RPMI7951 (cell line): ENCODE data around the gene CDX1. TPM values are rescaled to one million over a fixed set of nuclear protein-coding genes. Genes with fewer than 3 reads are reported as not detected.

Experiments used
- DNase-seq: peaks from one replicate; pipeline ENCODE4 v3.0.0-alpha.2; 2012; ENCODE audit warnings: low read depth
- total RNA-seq: library from RNA; depleted of rRNA; stranded (reverse); fragments of >200 nt; shearing (Covaris generic); gene quantifications from 2 replicates; pipeline ENCODE4 v1.2.3, GENCODE V29; 2014

Gene CDX1
- total RNA-seq, 1 experiment from 2014 or later = 0.24 TPM

- peak; percentile 81 for DNase-seq
Observed at GRCh38 chr5:150208187-150209098, 41.9 kb downstream of the CDX1 start.

GRCh38 chr5:150209099-150209635, 42.6 kb downstream of the CDX1 start:
- peak; percentile 82 for DNase-seq

- DNase-seq = no peak
Observed at GRCh38 chr5:150210644-150211043, 44.1 kb downstream of the CDX1 start.

- no peak for DNase-seq
Observed at GRCh38 chr5:150211156-150212030, 44.8 kb downstream of the CDX1 start.

GRCh38 chr5:150213530-150213929, 47.0 kb downstream of the CDX1 start:
- peak; percentile 81 for DNase-seq

GRCh38 chr5:150214289-150214688, 47.7 kb downstream of the CDX1 start:
- peak; percentile 75 for DNase-seq

- DNase-seq = no peak
Observed at GRCh38 chr5:150215979-150216944, 49.7 kb downstream of the CDX1 start.

DNA sequence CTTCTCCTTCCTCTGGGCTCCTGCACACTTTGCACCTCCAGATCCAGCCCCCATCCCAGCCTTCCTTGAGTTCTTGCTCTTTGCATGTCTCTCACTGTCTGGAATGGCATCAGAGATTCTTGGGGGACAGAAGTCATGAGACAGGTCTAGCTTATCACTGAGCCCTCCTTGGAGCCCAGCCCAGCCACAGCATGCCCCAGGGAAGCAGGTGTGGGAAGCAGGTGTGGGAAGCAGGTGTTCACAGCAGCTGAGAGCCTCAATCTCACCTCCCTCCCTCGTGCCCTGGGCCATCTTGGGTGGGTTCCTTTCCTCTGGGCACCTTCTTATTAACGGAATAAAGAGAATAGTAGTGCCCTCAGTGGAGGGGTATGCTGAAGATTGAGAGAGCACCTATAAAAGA, 50.5 kb downstream of the CDX1 start:
- no peak for DNase-seq

DNA sequence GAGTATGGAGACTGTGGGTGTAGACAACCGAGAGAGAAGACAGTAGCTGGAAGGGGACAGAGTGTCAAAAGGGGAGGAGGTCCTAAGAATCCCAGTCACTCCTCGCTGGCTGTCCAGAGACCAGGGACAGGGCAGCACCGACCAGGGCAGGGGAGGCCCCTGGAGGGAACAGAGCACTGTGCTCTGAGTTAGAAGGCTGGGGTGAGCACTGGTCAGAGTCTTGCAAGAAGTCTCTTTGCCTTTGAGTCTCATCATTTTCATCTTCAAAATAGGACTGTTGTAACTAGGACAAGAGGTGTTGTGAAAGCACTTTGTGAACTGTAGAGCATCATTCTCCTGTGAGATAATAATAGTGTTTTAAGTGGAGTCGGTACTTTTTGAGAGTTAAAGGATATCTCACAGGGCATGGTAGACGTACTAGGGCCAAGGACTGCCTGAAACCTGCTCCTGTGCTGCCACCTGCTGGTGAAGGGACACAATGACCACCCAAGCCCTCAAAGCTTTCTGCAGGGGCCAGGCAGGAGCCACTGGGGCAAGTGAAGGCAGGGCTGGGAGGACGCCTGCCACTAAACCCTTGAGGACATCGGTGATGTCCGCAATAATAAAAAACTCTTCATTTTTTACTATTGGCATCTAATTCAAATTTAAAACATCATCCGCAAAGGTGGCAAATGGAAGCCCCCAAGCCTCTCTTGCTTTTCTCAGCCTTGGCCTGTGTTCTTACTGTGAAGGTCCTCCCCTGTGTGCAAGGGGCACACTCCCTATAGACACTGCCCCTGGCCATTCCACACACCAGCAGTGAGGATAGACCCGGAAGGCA, 51.5 kb downstream of the CDX1 start:
- DNase-seq = peak; percentile 74

- no peak for DNase-seq
Observed at GRCh38 chr5:150218693-150219035, 52.1 kb downstream of the CDX1 start.

DNA sequence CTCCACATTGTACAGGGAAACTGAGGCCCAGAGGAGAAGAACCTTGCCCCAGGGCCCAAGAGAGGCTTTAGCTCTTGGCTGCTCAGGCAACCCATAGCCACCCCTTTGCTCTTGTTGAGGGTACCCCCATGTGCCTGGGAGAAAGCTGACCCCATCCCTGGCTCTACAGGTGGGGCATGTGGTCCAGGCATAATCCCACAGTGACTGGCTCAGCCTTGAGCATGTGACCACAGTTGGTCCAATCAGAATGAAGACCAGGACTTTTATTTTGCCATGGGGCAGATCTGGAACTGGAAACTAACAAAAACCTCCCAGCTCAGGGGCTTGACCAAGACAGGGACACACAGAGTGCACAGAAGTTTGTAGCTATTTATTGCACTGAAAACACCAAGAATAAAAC, 52.6 kb downstream of the CDX1 start:
- no peak for DNase-seq

GRCh38 chr5:150219861-150220260, 53.3 kb downstream of the CDX1 start:
- no peak for DNase-seq

DNA sequence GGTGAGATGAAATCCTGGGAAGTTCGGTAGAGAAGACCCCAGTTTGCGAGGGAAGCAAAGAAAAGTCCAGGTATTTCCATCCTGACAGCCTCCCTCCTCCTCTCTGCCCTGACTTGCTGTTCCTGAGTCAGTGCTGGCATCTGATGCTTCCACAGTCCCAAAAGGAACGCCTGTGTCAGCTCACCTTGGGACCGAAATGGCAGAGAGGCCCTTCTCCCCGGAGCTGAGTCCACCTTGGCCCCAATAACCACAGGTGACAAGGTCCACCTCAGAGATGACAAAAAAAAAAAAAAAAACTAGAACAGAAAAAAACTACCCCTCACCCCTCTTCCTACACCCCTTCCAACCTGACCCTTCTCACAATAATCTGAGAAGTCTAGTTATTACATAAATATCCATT, 54.9 kb downstream of the CDX1 start:
- DNase-seq = no peak

GRCh38 chr5:150222906-150223305, 56.3 kb downstream of the CDX1 start:
- DNase-seq = no peak

DNA sequence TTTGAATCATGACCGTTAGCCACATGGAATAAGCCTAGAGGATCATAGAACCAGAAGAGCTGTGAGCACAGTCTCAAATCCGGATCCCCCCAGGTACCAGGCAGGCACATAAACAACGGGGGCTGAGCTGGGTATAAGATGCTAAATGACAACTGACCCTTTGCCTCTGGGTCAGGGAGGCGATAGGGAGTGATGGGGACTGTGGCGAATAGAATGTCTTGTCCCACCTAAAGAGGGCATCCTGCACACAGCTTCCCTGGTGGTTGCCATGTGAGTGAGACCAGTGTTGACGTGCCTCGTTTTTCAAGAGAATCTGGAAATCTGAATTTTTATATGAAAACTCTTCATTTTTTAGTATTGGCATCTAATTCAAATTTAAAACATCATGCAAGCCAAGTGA, 56.9 kb downstream of the CDX1 start:
- no peak for DNase-seq

DNA sequence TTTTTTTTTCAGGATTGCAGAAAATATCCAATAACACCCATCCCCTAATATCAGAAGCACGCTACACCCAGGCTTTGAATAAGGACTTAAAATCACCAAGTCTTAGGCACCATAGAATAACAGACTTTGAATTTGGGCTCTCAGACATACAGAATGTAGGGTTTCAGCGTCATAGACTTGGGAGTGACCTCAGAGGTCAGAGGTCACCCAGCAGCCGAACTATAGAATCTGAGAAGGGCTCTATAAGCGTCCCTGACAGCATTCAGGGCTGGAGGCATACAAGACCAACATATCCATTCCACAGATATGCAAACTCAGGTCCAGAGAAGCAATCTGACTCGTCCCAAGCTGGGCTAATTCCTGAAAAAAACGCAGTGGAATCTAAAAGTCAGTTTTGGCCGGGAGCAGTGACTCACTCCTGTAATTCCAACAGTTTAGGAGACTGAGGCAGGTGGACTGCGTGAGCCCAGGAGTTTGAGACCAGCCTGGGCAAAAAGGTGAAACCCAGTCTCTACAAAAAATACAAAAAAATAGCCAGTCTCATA, 58.0 kb downstream of the CDX1 start:
- DNase-seq = no peak

- DNase-seq = peak; percentile 21
Observed at GRCh38 chr5:150227036-150227435, 60.5 kb downstream of the CDX1 start.

DNA sequence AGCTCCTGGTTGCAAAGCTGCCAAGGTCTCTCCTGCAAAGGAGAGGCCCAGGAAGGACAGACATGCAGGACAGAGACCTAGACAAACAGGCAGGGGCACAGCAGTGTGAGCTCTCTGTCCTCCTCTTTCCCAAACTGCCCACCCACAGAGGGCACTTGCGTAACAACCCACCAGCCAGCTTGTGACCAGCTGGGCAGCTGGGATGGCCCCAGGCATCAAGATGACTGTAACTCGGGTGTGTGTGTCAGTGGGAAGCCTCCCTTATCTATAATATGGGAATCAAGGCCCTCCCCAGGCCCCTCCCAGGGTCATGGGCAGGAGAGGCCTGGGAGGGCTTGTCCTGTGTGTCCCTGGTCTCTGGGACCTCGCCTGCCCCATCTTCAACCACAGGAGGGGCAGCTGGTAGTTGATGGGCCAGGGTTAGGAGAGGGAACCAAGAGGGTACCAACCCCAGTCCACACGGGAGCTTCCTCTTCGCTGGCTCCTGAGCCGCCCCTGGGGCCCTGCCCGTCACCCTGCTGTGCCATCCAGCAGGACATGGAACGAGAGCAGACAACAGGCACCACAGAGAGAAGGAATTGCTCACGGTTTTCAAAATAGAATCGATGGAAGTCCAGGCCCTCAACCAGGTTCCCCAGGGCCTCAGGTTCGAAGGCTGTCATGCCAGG, 61.2 kb downstream of the CDX1 start:
- peak; percentile 92 for DNase-seq

DNA sequence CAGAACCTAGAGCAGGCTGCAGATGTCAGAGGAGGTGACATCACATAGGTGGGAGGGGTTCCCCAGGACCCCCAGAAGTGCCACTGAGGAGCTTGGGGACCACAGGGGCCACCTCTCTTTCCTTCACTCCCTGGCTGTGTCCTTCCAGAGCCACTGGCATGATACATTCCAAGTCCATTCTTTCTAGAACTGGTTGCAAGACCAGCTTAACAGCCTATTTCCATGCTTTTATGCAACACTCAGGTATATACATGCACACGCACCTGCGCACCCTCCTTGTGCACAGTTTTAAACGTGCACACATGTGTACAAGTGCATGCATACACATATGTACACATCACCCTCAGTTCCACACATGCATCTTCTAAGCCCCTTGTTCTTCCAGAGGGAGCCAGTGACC, 63.0 kb downstream of the CDX1 start:
- no peak for DNase-seq

DNA sequence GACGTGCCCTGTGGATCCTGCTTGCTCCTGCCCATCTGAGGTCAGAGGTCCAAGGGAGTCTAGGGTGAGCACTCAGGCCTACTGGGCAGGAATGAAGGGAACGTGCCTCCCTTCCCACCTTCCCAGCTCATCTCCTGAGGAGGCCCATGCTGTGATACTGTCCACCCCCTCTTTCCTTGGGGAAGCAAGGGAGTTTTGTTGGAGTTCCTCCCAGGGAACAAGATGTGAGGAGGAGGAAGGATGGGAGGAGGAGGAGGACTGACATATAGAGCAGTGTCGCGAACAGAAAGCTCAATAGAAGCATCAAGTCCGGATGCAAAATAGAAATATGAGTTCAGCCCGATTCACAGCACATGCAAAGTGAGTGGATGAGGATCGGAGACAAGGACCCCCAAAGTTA, 64.3 kb downstream of the CDX1 start:
- no peak for DNase-seq
